ENCODE data around the gene FAP.

The FAP gene

DNA sequence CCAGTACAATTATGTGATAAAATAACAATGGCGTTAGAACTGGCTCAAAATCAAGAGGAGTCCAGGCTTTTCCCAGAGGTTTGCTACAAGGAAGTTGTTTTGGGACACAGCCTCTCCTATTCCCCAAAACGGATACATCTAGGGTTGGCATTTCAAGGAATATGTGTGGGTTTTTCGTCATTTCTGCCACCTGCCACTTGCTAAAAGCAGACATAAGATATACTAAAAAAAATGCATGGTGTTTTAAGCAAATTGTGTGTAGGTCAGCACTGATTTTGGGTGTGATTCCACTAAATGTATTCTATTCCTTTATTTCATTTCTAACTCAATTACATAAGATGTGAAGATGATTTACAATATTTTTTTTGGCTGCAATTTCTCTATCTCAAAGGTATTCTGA is 54.8 kb downstream of the FAP start:
- ChIA-PET CTCF (interaction anchor here (0.7 kb wide), 1 partner anchor 332 kb away, joined by 3 read pairs; no protein-coding TSS in a partner anchor), POLR2A (ENCODE audit: low non-redundant PET) (no interaction called here)
- DNase-seq (ENCODE audit: low spot score): no peak
- TF ChIP-seq CTCF (conservative IDR thresholded peaks at IDR 0.05; ENCODE audit: low read depth): no peak
- no peak overlapping the region for H3K27ac ChIP-seq

- TF ChIP-seq CTCF (conservative IDR thresholded peaks at IDR 0.05; ENCODE audit: low read depth): no peak
- no peak for DNase-seq (ENCODE audit: low spot score)
- ChIA-PET POLR2A (ENCODE audit: low non-redundant PET) (no interaction called here), CTCF (no interaction called here)
- no peak overlapping the region for H3K27ac ChIP-seq
Measured at GRCh38 chr2:162185541-162186232, 57.6 kb downstream of the FAP start.

GRCh38 chr2:162184821-162185450 is 58.3 kb downstream of the FAP start:
- ChIA-PET CTCF (no interaction called here), POLR2A (ENCODE audit: low non-redundant PET) (no interaction called here)
- no peak for DNase-seq (ENCODE audit: low spot score)
- TF ChIP-seq CTCF (conservative IDR thresholded peaks at IDR 0.05; ENCODE audit: low read depth): no peak
- H3K27ac ChIP-seq: no peak overlapping the region

DNA sequence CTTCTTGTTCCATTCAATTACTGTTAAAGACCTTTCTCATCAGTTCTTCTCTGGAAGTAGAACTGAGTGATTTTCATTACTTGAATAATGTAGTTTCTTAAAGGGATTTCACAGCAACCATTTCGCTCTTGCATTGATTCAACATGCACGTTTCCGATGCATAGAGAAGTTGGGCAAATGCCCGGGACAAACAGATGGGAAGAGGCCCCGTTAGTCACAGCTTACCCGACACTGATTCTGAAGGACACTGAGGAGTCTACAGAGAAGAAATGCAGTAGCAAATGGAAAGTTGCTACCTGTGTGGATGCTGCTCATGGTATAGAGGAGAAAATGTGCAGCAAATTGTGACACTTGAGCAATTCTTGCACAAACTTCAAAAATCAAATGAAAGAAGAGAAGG is 58.9 kb downstream of the FAP start:
- no peak overlapping the region for H3K27ac ChIP-seq
- ChIA-PET POLR2A (ENCODE audit: low non-redundant PET) (no interaction called here), CTCF (no interaction called here)
- no peak for TF ChIP-seq CTCF (conservative IDR thresholded peaks at IDR 0.05; ENCODE audit: low read depth)
- no peak for DNase-seq (ENCODE audit: low spot score)

- no peak for DNase-seq (ENCODE audit: low spot score)
- CTCF ChIA-PET: no interaction called here
- no peak for TF ChIP-seq CTCF (conservative IDR thresholded peaks at IDR 0.05; ENCODE audit: low read depth)
- no peak overlapping the region for H3K27ac ChIP-seq
- POLR2A ChIA-PET (ENCODE audit: low non-redundant PET): no interaction called here
Measured at GRCh38 chr2:162182395-162182794, 60.9 kb downstream of the FAP start.

- no peak overlapping the region for H3K27ac ChIP-seq
- ChIA-PET CTCF (no interaction called here), POLR2A (ENCODE audit: low non-redundant PET) (no interaction called here)
- no peak for DNase-seq (ENCODE audit: low spot score)
- TF ChIP-seq CTCF (conservative IDR thresholded peaks at IDR 0.05; ENCODE audit: low read depth): no peak
Measured at GRCh38 chr2:162177301-162177700, 65.9 kb downstream of the FAP start.
